ENCODE data around the gene GLB1L2.

The GLB1L2 gene

DNA sequence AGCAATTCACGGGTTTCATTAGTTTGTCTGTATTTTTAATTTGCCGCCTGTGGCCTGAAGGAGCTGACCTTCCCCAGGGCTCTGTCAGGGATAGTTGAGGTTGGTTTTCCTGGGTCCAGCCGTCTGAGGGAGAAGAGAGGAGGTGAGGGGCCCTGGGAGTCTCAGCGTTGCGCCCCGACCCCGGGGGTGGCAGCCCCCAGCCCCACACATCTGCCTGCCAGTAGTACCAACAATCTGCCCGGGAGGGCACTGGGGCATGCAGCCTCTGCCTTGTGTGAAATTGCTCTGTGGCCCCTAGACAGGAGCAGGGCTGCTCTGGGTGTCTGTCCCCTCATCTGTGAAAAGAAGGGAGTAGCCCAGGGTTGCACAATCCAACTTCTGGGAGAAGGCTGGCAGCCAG is 73.6 kb downstream of the GLB1L2 start:
- no peak for DNase-seq (ENCODE audit: low spot score)

DNA sequence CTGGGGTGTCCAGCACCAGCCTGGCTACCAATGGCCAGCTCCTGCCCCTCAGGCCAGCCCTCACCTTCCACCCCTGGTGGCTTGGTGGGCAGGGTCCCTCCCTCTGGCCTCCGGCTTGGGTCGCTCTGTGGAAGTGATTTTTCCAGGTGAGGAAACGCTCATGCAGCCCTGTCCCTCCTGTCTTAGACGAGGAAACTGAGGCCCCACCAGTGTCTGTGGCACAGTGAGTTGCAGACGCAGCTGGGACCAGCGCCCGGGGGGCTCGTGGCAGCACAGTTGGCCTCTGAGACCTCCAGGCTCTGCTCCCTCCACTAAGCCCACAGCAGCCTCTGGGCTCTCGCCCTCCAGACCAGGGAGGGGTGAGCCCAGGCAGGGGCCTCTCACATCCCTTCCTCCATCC is 74.1 kb downstream of the GLB1L2 start:
- DNase-seq (ENCODE audit: low spot score): no peak

DNA sequence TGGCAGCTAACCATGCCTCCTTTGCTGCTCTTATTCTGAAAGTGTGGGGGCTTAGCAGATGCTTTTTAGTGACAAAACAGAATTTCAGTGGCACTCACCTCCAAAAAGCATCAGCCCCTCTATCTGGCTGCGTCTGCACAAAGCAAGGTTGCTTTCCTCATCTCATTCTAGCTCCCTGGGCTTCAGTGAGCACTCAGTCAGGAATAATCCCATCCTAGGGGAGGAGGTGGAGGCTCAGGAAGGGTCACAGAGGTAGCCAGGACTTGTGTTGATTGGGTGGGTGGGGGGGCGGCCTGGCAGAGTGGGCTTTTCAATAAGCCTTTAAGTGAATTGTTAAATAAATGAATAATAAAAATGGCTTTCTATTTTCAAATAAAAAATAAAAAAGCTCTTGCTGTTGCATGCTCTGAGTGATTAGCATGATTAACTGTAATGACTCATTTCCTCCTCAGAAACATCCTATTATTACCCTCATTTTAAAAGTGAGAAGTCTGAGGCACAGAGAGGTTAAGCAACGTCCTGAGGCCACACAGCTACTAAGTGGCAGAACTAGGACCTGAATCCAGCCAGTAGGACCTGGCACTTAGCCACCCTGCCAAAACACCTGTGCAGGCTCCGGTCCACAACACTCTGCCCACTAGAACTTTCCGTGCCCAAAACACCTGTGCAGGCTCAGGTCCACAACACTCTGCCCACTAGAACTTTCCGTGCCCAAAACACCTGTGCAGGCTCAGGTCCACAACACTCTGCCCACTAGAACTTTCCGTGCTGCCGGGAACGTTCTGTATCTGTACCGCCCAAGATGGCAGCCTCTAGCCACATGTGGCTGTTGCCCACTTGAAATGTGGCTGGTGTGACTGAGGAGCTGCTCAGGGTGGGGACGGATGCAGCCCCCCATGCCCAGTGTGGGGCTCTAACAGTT is 74.7 kb downstream of the GLB1L2 start:
- DNase-seq (ENCODE audit: low spot score): peak; percentile 73

DNA sequence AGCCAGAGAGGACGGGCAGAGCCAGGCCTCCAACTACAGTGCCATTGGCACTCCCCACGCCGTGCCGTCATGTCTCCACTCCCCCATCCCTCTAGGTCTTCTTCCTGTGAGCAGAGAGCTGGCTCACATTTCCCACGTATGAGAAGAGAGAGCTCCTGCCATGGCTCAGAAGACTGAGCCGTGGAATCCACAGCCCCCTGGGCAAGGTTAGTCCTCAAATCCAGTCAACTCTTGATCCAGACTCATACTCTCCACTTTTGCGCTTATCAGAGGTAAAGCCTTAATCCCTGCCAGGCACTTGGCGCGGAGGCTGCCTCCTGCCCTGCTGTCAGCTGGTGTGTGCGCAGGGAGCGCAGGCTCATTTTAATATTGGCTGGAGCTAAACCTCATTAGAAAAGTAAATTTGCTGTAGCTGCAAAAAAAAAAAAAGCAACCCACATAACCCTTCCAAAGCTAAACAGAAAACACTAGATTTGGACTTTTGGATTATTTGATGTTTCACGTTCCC is 75.6 kb downstream of the GLB1L2 start:
- DNase-seq (ENCODE audit: low spot score): no peak

DNA sequence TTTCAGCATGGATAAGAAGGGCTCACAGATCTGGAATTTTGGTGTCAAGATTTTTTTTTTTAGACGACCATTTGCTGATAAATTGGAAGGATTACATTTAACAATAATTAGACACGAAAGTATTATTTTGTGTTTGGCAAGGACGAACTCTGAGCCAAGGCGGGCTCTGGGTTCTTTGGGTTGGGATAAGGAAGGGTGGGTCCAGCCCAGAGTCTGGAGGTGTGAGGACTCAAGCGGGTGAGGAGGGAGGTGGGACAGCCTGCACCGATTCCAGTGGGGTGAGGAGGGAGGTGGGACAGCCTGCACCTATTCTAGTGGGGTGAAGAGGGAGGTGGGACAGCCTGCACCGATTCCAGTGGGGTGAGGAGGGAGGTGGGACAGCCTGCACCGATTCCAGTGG is 76.1 kb downstream of the GLB1L2 start:
- DNase-seq (ENCODE audit: low spot score): no peak

DNA sequence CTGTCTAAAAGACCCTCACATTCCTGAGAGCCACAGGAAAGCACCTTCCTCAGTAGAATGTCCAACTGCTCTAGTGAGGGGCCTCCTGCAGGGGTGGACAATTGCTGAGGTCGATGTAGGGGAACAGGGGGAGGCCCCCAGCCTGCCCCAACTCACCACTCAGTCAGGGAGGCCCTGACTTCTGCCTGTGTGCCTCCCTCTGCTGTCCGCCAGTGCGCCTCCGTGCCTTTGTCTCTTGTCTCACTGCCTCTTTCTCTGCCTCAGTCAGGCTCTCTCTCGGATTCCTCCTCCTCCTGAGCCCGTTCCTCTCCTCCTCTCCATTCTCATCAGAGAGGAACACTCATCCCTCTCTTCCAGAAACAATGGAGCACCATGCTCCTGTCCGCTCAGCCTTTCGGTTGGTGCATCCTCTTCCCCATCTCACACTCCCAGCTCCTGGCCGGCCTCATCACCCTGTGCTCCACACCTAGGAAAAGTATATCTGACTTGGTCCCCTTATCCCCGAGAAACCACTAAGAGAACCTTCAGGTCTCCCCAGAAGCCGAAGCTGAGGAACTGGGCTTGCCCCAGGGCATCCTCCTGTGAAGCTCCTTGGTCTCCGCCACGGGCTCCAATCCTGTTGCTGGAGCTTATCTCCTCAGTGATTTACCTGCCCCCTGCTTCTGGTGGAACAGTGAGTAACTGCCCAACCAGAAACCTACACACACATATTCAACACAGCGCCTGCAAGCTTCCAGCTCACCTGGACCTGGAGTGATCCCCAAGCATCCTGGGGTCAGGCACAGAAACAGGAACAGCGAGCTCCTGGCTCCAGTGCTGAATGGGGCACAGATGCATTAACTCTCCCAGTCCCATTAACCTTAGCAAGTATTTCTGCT is 78.0 kb downstream of the GLB1L2 start:
- DNase-seq (ENCODE audit: low spot score): no peak

DNA sequence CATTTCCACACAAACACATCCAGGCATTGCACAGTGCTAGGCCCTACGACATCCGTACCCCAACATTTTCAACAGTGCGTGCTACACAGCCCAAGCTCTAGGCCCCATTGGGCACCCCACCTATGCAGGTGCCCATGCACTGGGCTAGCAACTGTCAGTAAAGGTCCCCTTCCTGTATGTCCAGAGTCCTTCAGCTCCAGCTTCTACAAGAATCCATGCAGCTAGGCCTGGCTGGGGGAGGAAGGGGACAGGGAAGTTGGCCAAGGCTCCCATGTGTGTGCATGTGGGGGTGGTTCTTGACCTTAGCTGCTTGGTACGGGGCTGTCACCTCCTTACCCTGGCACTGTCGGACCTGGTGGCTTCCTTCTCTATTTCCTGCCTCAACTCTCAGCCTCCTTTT is 79.0 kb downstream of the GLB1L2 start:
- no peak for DNase-seq (ENCODE audit: low spot score)

DNA sequence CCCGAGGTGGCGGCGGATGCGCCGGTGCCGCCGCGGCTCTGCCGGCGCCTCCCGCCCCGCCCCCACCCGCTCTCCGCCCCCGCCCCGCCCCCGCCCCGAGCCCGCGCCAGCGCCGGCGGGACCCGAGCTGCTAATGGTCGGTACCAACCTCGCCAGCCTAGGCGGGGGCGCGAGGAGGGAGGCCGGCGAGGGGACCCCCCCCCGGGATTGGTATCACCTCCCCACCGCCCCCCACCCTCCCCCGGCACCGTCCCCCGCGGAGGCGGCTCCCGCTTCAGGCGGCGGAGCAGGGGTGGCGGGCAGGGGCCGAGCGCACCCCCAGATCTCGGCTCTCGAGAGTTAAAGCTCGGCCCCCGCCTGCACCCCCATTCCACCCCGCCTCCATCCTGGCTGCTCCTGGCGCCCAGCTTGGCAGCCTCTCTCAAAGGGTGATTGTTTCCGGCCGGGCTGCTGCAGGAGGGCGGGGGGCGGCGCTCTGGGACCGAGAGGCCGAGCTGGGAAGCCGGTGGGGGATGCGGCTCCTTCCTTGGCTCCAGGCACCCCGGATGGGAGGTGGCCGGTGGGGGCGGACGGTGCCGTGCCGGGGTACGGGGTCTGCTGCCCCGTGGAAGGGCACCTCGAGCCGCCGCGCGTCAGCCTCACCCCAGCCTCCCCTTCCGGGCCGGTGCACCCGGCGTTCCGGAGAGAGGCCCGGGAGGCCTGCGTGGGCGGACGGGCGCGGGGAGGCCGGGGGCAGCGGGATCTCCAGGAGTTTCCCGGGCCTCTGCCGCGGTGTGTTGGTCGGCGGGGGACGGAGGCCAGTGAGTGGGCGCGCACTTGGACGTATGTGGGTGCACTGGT is 80.6 kb downstream of the GLB1L2 start, which contains the start of gene B3GAT1:
B3GAT1 (minus strand) TSS at position 40 of the 840 bp plus-strand sequence. CDS start 24,583 bp downstream, outside the sequence.
- DNase-seq (ENCODE audit: low spot score): peak; percentile 52

DNA sequence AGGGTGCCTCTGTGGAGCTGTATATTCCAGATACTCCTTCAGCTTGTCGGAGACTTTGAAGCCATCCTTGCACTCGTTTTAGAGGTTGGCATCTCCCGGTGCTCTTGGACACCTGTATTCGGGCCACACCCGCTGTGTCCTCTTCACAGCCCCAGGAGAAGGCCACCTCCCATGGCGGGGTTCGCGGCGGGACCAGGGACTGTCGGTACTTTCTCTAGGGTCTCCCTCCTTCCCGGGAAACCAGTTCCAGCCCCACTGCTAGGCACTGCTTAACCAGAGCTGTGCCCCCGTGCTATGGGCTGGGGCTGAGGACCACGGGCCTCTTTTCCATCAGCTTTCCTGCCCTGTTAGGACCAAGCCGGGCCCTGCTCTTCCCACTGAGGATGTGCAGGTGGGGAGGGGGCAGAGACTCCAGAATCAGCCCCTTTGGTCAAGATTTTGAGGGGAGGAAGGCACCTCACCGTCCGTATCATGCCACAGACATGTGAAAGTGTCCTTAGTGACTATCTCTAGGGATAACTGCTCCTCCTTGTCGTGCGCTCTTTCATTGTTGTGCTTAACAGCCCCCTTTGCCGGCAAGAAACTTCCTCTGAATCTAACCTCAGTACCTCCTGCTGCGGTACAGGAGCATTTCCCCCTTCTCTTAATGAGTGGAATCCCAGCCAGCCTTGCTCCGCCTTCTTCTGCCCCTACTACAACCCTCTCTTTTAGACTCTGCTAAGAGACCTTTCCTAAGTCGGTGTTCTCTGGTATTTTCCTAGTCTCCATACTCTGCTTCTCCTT is 81.4 kb downstream of the GLB1L2 start:
- no peak for DNase-seq (ENCODE audit: low spot score)

DNA sequence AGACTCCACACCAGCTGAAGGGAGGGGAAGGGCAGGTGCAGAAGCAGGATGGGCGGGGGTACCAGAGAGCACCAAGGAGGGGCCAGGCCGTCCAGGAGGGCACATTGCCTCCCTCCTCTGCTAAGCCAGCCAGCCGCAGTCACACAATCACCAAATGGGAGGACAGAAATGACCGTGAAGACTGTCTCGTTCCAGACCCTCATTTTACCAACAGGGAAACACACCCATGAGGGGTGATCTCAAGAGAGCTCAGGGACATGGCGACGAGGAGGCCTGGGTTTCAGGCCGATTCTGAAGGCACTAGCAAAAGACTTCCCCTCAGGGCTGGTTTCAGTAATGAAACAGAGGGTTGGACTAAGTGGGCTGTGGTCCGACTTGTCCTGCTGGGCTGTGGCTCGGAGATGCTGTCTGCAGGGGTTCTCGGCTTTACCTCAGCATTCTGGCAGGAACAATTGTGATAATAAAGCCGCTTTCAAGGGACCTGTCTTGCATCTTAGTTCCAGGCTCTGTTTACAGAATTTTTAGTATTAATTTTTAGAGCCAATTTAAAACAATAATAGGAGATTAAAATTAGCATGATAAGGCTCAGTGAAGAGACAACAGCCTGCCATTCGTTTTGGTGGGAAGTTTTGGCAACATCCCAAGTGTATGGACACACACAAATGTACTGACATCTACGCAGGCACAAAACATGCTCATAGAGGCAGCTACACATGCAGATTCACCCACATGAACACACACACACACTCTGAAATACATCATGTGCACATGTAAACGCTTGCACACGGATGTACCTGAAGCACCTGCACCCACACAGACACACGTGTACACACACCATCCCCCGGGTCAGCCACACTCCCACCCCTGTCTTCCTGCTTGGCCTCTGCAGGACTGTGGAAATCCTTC is 82.3 kb downstream of the GLB1L2 start:
- DNase-seq (ENCODE audit: low spot score): no peak

DNA sequence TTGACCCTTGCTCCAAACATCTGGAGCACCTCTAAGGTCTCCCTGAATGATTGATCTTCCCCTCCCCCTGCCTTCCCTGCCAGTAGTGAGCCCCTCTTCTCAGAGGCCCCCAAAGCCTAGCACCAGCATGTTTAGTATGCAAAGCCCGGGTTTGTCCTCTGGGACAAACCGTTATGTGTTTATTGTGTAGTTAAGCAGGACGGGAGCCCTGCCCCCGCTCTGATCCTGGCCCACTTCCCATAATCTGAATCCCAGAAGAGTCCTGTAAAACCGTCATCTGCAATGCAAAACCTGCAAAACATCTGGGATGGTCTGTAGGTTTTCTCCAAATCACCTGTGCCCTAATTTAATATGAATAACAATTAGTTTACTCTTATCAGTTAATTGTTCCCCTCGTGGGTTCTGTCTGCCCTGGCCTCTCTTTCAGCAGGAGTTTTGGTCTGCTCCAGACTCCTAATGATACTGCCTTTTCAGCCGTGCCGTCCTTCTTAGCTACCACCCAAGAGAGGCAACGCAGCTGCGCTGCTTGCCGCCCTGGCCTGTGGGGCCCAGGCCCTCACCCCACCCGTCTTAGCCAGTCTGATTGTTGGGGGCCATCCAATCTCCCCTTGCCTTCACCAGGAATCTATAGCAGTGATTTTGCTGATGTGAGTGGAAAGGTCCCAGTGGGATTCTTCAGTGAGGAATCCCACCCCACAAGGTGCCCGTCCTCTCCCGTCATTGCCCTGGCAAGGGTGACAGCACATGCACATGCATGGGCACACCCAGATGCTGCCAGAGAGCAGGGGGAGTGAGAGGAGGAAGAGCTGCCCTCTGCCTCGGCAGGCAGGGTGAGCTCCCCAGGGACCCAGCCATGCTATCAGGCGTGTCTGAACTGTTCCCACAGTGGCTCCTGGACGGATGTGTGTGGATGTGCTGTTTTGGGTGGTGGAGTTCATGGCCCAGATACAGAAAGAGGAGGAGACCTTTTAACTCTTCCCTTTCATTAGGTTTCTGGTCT is 83.3 kb downstream of the GLB1L2 start:
- DNase-seq (ENCODE audit: low spot score): no peak

DNA sequence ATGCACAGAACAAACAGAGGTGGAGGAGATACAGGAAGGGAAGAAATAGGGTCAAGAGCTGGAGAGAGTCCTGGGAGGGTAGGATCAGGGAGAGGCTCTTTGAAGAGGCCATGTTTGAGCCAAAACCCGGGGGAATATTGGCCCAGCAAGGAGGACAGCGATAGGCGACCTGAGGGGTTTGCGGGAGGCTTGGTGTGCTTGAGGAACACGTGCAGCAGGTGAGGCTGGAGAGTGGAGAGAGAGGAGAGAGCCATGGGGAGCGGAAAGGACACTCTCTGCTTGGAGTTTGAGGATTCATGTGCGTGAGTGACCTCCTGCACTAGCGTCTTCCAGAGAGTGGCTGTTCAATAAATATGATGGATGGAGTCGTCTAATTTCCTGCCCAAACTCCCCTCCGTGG is 84.9 kb downstream of the GLB1L2 start:
- no peak for DNase-seq (ENCODE audit: low spot score)

DNA sequence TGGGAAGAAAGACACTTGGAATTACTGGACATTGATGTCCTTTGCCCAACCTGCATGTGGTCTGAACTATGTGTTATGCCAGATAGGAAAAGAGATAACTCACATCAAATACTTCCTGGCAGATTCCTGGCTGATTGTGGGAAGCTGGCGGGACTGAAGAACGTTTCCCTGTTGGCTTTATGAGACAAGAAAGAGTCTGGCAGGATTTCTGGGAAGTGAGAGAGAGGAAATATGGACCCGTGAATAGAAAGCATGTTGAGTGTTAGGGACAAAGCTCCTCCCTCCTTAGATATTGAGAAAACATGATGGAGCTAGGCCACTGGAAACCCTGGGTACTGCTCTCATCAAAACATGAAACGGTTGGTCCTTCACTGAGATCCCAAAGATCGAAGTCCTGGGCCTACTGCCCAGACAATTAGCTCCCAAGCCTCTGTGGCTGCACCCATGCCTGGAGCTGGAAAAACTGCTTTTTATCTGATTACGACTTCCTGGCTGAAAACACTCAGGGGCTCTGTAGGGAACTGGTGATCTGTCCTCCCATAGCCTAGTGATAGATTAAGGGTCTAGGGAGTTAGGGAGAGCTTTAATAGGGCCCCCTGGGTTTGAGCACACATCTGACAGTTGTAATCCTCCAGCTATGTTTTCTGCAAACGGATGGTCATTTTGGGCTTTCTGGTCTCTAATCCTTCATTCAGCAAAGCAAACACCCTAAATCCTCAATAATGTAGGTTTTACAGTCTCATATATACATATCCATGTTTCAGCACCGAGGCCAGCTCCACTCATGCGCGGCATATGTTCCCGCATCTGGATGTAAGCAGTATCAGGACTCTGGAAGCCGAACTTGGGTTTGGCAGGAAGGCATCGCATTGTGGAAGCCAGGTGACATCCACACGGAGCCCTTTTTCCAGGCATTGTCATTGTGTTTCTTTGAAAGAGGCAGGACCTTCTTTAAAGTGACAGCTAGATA is 86.4 kb downstream of the GLB1L2 start:
- peak; percentile 50 for DNase-seq (ENCODE audit: low spot score)

DNA sequence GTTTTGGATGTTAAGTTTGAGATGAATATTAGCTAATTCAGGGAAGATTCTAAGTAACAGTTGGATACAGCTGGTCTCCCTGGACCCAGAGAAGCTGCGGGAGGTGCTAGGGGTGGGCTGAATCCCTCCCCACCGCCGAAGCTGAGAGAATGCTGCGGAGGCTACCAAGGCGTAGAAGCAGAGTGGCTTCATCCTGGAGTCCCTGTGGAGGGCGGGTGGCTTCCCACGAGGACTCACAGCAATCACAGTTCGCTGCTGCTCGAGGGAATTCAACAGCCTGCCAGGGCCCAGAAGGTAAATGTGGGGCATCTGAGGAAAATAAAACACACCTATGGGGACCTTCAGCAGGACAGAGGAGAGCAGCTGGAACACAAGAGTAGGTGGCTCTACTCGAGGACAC is 91.3 kb downstream of the GLB1L2 start:
- no peak for DNase-seq (ENCODE audit: low spot score)

DNA sequence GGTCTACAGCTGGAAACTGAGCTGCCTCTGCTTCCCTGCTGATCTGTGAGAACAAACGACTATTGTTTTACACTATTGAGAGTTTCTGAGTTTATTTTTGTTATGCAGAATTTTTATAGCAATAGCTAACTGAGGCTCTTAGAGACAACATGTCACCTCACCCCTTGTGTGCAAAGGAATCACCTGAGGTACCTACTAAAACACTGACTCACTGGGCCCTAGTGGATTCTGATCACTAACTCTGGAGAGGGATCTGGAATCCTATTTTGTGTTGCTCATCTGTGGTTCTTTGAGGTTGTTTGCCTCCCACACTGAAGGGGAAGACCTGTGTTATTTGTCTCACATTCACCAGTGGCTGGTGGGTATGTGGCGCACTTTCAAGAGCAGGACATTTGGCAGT is 93.6 kb downstream of the GLB1L2 start:
- no peak for DNase-seq (ENCODE audit: low spot score)

All from RKO (cell line).